H9 (cell line): Measurements from ENCODE around the gene SNN. TPM values are rescaled to one million over a fixed set of nuclear protein-coding genes. Genes with fewer than 3 reads are reported as not detected.
A peak's percentile ranks its signal among the peaks of the same experiment; 100 is the strongest.

Experiments
- DNase-seq: peaks from one replicate; pipeline ENCODE4 v3.0.0-alpha.2; 2017
- H2AFZ ChIP-seq: one replicate; pipeline ENCODE4 v1.6.1; 2013; ENCODE audit warnings: mild to moderate bottlenecking, low read length, control low read depth, moderate library complexity
- H2AK5ac ChIP-seq: 2 replicates; pipeline ENCODE4 v1.6.1; 2013; ENCODE audit warnings: low read length, control low read depth, mixed read lengths; ENCODE audit not compliant: insufficient read length
- H2BK120ac ChIP-seq: one replicate; pipeline ENCODE4 v1.6.1; 2013; ENCODE audit warnings: low read depth, mild to moderate bottlenecking, low read length, control low read depth, inconsistent platforms; ENCODE audit not compliant: poor library complexity, severe bottlenecking
- H2BK12ac ChIP-seq: 2 replicates; pipeline ENCODE4 v1.6.1; 2013; ENCODE audit warnings: low read length, control low read depth, mixed read lengths, low read depth; ENCODE audit not compliant: insufficient read length
- H2BK15ac ChIP-seq: 2 replicates; pipeline ENCODE4 v1.6.1; 2013; ENCODE audit warnings: low read depth, low read length, control low read depth
- H2BK20ac ChIP-seq: one replicate; pipeline ENCODE4 v1.6.1; 2013; ENCODE audit warnings: low read depth, mild to moderate bottlenecking, low read length, control low read depth, inconsistent platforms; ENCODE audit not compliant: poor library complexity, severe bottlenecking
- H2BK5ac ChIP-seq: 2 replicates; pipeline ENCODE4 v1.6.1; 2013; ENCODE audit warnings: low read length, control low read depth, mixed read lengths; ENCODE audit not compliant: insufficient read length
- H3K14ac ChIP-seq: 2 replicates; pipeline ENCODE4 v1.6.1; 2013; ENCODE audit warnings: low read length, control low read depth; ENCODE audit not compliant: insufficient read depth
- H3K18ac ChIP-seq: 2 replicates; pipeline ENCODE4 v1.6.1; 2013; ENCODE audit warnings: low read depth, mild to moderate bottlenecking, mixed read lengths, low read length, control low read depth; ENCODE audit not compliant: insufficient read length
- H3K23ac ChIP-seq: 2 replicates; pipeline ENCODE4 v1.6.1; 2013; ENCODE audit warnings: low read length, control low read depth, mixed read lengths, low read depth; ENCODE audit not compliant: insufficient read length
- H3K23me2 ChIP-seq: 2 replicates; pipeline ENCODE4 v1.6.1; 2013; ENCODE audit warnings: low read depth, mild to moderate bottlenecking, mixed read lengths, low read length, control low read depth; ENCODE audit not compliant: insufficient read length, poor library complexity, severe bottlenecking
- H3K27ac ChIP-seq: 2 replicates; pipeline ENCODE4 v1.5.1; 2013; ENCODE audit warnings: low read length, control low read depth, mixed read lengths, low read depth; ENCODE audit not compliant: insufficient read length
- H3K27me3 ChIP-seq: 2 replicates; pipeline ENCODE4 v1.6.1; 2013; ENCODE audit warnings: low read length, control low read depth, inconsistent platforms; ENCODE audit not compliant: insufficient read depth
- H3K4ac ChIP-seq: 2 replicates; pipeline ENCODE4 v1.6.1; 2013; ENCODE audit warnings: low read depth, mild to moderate bottlenecking, control low read depth, inconsistent platforms, low read length, moderate library complexity
- H3K4me1 ChIP-seq: 2 replicates; pipeline ENCODE4 v1.6.1; 2013; ENCODE audit warnings: low read length, control low read depth, inconsistent platforms; ENCODE audit not compliant: insufficient read depth
- H3K4me2 ChIP-seq: 2 replicates; pipeline ENCODE4 v1.6.1; 2013; ENCODE audit warnings: low read length, control low read depth, mixed read lengths; ENCODE audit not compliant: insufficient read length, insufficient read depth
- H3K56ac ChIP-seq: 2 replicates; pipeline ENCODE4 v1.6.1; 2013; ENCODE audit warnings: low read depth, mild to moderate bottlenecking, mixed read lengths, low read length, control low read depth; ENCODE audit not compliant: insufficient read length
- H3K79me1 ChIP-seq: 2 replicates; pipeline ENCODE4 v1.6.1; 2013; ENCODE audit warnings: low read depth, mild to moderate bottlenecking, moderate library complexity, low read length, control low read depth, inconsistent platforms; ENCODE audit not compliant: insufficient read depth, poor library complexity, severe bottlenecking
- H3K79me2 ChIP-seq: 2 replicates; pipeline ENCODE4 v1.6.1; 2013; ENCODE audit warnings: low read length, control low read depth, inconsistent platforms; ENCODE audit not compliant: insufficient read depth
- H3K9ac ChIP-seq: 2 replicates; pipeline ENCODE4 v1.6.1; 2013; ENCODE audit warnings: low read length, control low read depth, mixed read lengths; ENCODE audit not compliant: insufficient read length; ENCODE audit errors: extremely low read depth
- H3K9me3 ChIP-seq: one replicate; pipeline ENCODE4 v1.6.1; 2013; ENCODE audit warnings: low read depth, low read length, inconsistent platforms; ENCODE audit not compliant: control insufficient read depth
- H3T11ph ChIP-seq: one replicate; pipeline ENCODE4 v1.6.1; 2013; ENCODE audit warnings: mild to moderate bottlenecking, low read length, control low read depth, inconsistent platforms
- H4K20me1 ChIP-seq: one replicate; pipeline ENCODE4 v1.6.1; 2013; ENCODE audit not compliant: control insufficient read depth, insufficient read length, insufficient read depth
- H4K5ac ChIP-seq: 2 replicates; pipeline ENCODE4 v1.6.1; 2013; ENCODE audit warnings: low read depth, mild to moderate bottlenecking, mixed read lengths, low read length, control low read depth; ENCODE audit not compliant: insufficient read length
- H4K8ac ChIP-seq: replicated peaks from 2 replicates; pipeline ENCODE4 v1.6.1; 2013; ENCODE audit warnings: low read length, control low read depth, mixed read lengths, low read depth; ENCODE audit not compliant: insufficient read length
- H4K91ac ChIP-seq: 2 replicates; pipeline ENCODE4 v1.6.1; 2013; ENCODE audit warnings: low read depth, mild to moderate bottlenecking, moderate library complexity, mixed read lengths, low read length, control low read depth; ENCODE audit not compliant: insufficient read length
- H3K27ac Mint-ChIP-seq, 3 experiments: 2 replicates in 2 of 3; 3 replicates in 1 of 3; pipeline ENCODE4 v1.8.0; 2020 to 2021; ENCODE audit warnings: mixed read lengths in 3 of 3, mild to moderate bottlenecking in 1 of 3, moderate library complexity in 1 of 3
- H3K27me3 Mint-ChIP-seq: 2 replicates; pipeline ENCODE4 v1.8.0; 2021; ENCODE audit warnings: low read depth, mild to moderate bottlenecking, moderate library complexity, mixed read lengths
- H3K36me3 Mint-ChIP-seq, 3 experiments: 2 replicates in 2 of 3; 3 replicates in 1 of 3; pipeline ENCODE4 v1.8.0; 2020 to 2021; ENCODE audit warnings: low read depth in 3 of 3, mixed read lengths in 3 of 3; ENCODE audit not compliant: insufficient read depth in 1 of 3
- H3K4me1 Mint-ChIP-seq, 2 experiments: 2 replicates each; pipeline ENCODE4 v1.8.0; 2020; ENCODE audit warnings: mixed read lengths in 2 of 2
- H3K4me3 Mint-ChIP-seq, 2 experiments: 2 replicates in 1 of 2; 3 replicates in 1 of 2; pipeline ENCODE4 v1.8.0; 2020 to 2021; ENCODE audit warnings: mild to moderate bottlenecking in 2 of 2, mixed read lengths in 2 of 2, moderate library complexity in 1 of 2
- H3K9me3 Mint-ChIP-seq, 2 experiments: 2 replicates in 1 of 2; 3 replicates in 1 of 2; pipeline ENCODE4 v1.8.0; 2020; ENCODE audit warnings: mild to moderate bottlenecking in 2 of 2, mixed read lengths in 2 of 2, moderate library complexity in 1 of 2
- WGBS: extraction: QIAGEN DNeasy Blood & Tissue Kit; methylation state at CpG from one replicate; pipeline ENCODE4 v1.1.7; 2013; ENCODE audit warnings: missing lambda C conversion rate, low lambda C conversion rate, mixed read lengths; ENCODE audit not compliant: insufficient read length; ENCODE audit errors: extremely low coverage; 5-methylcytosine and 5-hydroxymethylcytosine counted together
- total RNA-seq: library from RNA; stranded (reverse); gene quantifications from 2 replicates; pipeline ENCODE4 v1.2.1, GENCODE V29; 2021
- TF ChIP-seq, protein P1 (sequence below): fragments of 200-600 bp; sonication (generic); conservative IDR thresholded peaks from 3 replicates; pipeline ENCODE4 v1.8.0; 2021; ENCODE audit warnings: antibody characterized with exemption, mild to moderate bottlenecking

The SNN gene
- total RNA-seq, 1 experiment from 2014 or later: 44.2 TPM

DNA sequence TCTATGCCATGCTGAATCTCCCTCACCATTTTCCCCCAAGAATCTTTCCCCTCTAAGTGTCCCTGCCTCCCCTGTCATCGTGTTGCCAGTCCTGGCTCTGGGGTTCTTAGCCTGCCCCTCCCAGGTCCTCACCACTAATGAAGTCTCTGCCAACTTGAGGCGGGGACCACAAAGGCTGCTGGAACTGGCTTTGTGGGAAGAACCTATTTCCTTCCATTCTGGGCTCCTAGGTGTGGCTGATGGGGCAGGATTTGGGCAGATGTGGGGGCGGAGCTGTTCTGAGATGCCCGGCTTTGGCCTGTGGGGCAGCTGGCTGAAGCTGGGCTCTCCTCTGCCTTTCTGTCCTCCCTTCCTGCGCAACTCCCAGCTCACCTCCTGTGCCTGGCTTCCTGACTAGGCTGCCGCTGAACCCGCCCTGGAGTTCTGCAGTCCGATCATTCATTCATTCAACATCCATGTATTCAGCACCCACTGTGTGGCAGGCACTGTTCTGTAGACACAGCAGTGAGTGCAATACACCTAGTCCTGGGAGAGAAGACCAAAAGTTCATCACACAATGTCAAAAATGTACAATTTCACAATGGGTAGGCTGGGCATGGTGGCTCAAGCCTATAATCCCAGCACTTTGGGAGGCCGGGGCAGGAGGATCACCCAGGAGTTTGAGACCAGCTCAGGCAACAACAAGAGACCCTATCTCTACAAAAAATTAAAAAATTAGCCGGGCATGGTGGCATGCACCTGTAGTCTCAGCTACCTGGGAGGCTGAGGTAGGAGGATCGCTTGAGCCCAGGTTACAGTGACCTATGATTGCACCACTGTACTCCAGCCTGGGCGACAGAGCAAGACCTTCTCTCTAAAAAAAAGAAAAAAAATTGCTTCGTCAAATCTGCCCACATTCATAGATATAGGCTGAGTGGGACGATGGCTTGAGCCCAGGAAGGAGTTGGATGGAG, 1.9 kb upstream of the SNN start:
- no peak overlapping the region for H3K56ac ChIP-seq
- H3K4me2 ChIP-seq: no peak overlapping the region
- no peak overlapping the region for H4K5ac ChIP-seq
- H2BK120ac ChIP-seq: no peak overlapping the region
- Mint-ChIP-seq H3K27ac (no peak overlapping the region; a peak in 1 of 7 replicates), H3K36me3 (peaks cover 0 to 3% (median 0%) of the 10 kb centered on the region in 3 experiments; a peak in 1 of 7 replicates), H3K4me1 (peaks cover 34 to 45% of the 10 kb centered on the region in 2 experiments), H3K9me3 (no peaks in the 10 kb centered on the region; a peak in 1 of 5 replicates), H3K4me3 (peak overlapping the region in 1 of 2 experiments; percentile 72; a peak in 3 of 5 replicates), H3K27me3 (peaks cover 4% of the 10 kb centered on the region)
- H2AFZ ChIP-seq: no peak overlapping the region
- H3K4me1 ChIP-seq: peaks cover 6% of the 10 kb centered on the region; the same call in 1 of the 2 replicates
- no peak overlapping the region for H2BK15ac ChIP-seq
- H3K27ac ChIP-seq: no peak overlapping the region
- peak; percentile 34 for DNase-seq
- no peak overlapping the region for H3K18ac ChIP-seq
- peaks cover 5% of the 10 kb centered on the region for H3K79me1 ChIP-seq
- no peak overlapping the region for H4K91ac ChIP-seq
- H3K23me2 ChIP-seq: no peaks in the 10 kb centered on the region
- no peak overlapping the region for H2AK5ac ChIP-seq
- H2BK12ac ChIP-seq: no peak overlapping the region
- no peak overlapping the region for H3K14ac ChIP-seq
- peaks cover 8% of the 10 kb centered on the region; the same call in 1 of the 2 replicates for H3K79me2 ChIP-seq
- no peak overlapping the region for H3K4ac ChIP-seq
- no peak overlapping the region for H4K8ac ChIP-seq
- no peak overlapping the region for H3K23ac ChIP-seq
- H3T11ph ChIP-seq: no peak overlapping the region
- no peak overlapping the region for H2BK5ac ChIP-seq
- WGBS: no CpG with 5 or more reads among the region's 14 CpGs
- H4K20me1 ChIP-seq: peaks cover 4% of the 10 kb centered on the region
- TF ChIP-seq, protein P1, sequence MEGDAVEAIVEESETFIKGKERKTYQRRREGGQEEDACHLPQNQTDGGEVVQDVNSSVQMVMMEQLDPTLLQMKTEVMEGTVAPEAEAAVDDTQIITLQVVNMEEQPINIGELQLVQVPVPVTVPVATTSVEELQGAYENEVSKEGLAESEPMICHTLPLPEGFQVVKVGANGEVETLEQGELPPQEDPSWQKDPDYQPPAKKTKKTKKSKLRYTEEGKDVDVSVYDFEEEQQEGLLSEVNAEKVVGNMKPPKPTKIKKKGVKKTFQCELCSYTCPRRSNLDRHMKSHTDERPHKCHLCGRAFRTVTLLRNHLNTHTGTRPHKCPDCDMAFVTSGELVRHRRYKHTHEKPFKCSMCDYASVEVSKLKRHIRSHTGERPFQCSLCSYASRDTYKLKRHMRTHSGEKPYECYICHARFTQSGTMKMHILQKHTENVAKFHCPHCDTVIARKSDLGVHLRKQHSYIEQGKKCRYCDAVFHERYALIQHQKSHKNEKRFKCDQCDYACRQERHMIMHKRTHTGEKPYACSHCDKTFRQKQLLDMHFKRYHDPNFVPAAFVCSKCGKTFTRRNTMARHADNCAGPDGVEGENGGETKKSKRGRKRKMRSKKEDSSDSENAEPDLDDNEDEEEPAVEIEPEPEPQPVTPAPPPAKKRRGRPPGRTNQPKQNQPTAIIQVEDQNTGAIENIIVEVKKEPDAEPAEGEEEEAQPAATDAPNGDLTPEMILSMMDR: no peak
- no peaks in the 10 kb centered on the region for H3K27me3 ChIP-seq
- H2BK20ac ChIP-seq: no peak overlapping the region
- no peaks in the 10 kb centered on the region for H3K9me3 ChIP-seq
- H3K9ac ChIP-seq: no peak overlapping the region
